ENCODE data around the gene MCRIP2.

The MCRIP2 gene

DNA sequence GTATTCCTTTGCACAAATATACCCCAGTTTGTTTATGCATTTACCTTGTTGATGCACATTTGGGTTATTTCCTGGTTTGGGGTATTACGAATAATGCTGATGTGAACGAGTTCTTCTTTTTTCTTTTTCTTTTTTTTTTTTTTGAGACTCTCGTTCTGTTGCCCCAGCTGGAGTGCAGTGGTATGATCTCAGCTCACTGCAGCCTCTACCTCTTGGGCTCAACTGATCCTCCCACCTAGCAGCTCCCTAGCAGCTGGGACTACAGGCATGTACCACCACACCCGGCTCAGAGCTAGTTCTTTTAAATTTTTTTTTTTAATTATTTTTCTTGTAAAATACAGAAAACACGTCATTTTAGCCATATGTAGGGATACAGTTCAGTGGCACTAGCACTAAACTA lies 37.7 kb upstream of the MCRIP2 start:
- no peak overlapping the region for H3K27ac ChIP-seq
- TF ChIP-seq, protein P1, sequence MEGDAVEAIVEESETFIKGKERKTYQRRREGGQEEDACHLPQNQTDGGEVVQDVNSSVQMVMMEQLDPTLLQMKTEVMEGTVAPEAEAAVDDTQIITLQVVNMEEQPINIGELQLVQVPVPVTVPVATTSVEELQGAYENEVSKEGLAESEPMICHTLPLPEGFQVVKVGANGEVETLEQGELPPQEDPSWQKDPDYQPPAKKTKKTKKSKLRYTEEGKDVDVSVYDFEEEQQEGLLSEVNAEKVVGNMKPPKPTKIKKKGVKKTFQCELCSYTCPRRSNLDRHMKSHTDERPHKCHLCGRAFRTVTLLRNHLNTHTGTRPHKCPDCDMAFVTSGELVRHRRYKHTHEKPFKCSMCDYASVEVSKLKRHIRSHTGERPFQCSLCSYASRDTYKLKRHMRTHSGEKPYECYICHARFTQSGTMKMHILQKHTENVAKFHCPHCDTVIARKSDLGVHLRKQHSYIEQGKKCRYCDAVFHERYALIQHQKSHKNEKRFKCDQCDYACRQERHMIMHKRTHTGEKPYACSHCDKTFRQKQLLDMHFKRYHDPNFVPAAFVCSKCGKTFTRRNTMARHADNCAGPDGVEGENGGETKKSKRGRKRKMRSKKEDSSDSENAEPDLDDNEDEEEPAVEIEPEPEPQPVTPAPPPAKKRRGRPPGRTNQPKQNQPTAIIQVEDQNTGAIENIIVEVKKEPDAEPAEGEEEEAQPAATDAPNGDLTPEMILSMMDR (IDR thresholded peaks at IDR 0.05; ENCODE audit: low read depth, low read length), result no peak
- DNase-seq, result no peak

DNA sequence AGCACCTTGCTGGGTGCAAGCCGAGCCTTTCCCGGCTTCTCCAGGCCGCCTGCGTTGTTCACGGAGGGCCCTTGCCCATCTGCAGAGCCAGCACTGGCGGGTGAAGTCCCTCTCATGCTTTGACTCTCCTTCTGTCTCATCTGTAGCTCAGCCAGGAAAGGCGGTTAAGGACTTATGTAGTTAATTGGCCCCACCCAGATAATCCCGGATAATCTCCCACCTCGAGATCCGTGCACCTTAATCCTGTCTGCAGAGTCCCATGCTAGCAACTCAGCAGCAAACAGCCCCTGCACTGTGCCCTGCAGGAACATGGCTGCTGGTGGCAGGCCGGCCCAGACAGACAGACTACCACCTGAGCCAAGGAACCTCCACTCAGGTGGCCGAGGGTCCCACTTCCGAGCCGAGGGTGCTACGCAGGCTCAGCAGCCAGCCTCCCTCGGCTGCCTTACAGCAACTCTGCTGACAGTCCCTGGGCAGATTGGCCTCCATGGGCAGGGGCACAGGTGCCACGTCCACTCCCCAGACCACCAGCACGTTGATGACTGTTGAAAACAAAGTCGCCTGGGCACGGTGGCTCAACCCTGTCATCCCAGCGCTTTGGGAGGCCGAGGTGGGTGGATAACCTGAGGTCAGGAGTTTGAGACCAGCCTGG lies 34.8 kb upstream of the MCRIP2 start:
- H3K27me3 ChIP-seq (ENCODE audit: insufficient read depth, low read depth, severe bottlenecking), result no peaks in the 10 kb centered on the region
- H3K4me3 ChIP-seq (ENCODE audit: low read depth, low read length), result no peak overlapping the region; the same call in 1 of the 2 replicates
- peaks cover 22% of the 10 kb centered on the region for H3K9me3 ChIP-seq (ENCODE audit: severe bottlenecking)
- peak overlapping the region; percentile 82 for H3K27ac ChIP-seq
- H3K36me3 ChIP-seq, result peaks cover 22% of the 10 kb centered on the region
- DNase-seq, result peak; percentile 94
- TF ChIP-seq, protein P1 (IDR thresholded peaks at IDR 0.05; ENCODE audit: low read depth, low read length), result no peak

More for the DNA sequence above, 37.7 kb upstream of the MCRIP2 start:
- no peak overlapping the region for H3K4me3 ChIP-seq (ENCODE audit: low read depth, low read length)
- no peaks in the 10 kb centered on the region for H3K27me3 ChIP-seq (ENCODE audit: insufficient read depth, low read depth, severe bottlenecking)
- H3K9me3 ChIP-seq (ENCODE audit: severe bottlenecking), result peaks cover 22% of the 10 kb centered on the region
- H3K36me3 ChIP-seq, result peaks cover 40% of the 10 kb centered on the region

DNA sequence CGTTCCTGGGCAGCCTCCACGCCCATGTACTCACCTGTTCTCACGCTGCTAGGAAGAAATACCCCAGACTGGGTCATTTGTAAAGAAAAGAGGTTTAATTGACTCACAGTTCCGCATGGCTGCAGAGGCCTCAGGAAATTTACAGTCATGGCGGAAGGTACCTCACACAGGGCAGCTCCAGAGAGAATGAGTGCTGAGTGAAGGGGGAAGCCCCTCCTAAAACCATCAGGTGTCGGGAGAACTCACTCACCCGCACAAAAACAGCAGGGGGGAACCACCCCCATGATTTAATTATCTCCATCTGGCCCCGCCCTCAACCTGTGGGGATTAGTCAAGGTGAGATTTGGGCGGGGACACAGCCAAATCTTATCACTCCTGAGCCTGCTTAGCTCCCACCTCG lies 33.6 kb upstream of the MCRIP2 start:
- H3K36me3 ChIP-seq, result peaks cover 20% of the 10 kb centered on the region
- no peak overlapping the region for H3K4me3 ChIP-seq (ENCODE audit: low read depth, low read length)
- no peaks in the 10 kb centered on the region for H3K27me3 ChIP-seq (ENCODE audit: insufficient read depth, low read depth, severe bottlenecking)
- H3K9me3 ChIP-seq (ENCODE audit: severe bottlenecking), result peaks cover 17% of the 10 kb centered on the region
- H3K27ac ChIP-seq, result peak overlapping the region; percentile 39; the same call in 1 of the 2 replicates
- TF ChIP-seq, protein P1 (IDR thresholded peaks at IDR 0.05; ENCODE audit: low read depth, low read length), result no peak
- no peak for DNase-seq

DNA sequence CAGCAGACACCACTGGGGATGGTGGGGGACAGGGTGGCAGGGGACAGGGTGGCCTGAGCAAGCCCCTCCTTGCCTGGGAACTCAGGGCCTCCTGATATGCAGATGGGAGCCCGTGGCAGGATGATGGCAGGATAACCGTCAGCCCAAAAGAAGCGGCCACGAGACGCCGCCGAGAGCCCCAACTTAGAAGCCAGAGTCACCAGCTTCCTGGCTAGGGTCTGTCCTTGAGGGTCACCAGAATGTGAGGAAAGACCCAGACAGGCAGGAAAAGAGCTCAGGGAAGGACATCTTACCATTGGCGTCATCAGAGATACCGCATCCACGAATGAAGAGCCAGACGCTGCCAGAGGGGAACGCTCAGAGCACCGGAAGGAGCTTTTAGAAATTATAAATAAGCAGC lies 32.3 kb upstream of the MCRIP2 start:
- Histone ChIP-seq H3K9me3 (ENCODE audit: severe bottlenecking) (peaks cover 11% of the 10 kb centered on the region), H3K27ac (peak overlapping the region; percentile 23; the same call in 1 of the 2 replicates), H3K27me3 (ENCODE audit: insufficient read depth, low read depth, severe bottlenecking) (no peaks in the 10 kb centered on the region), H3K36me3 (peaks cover 14% of the 10 kb centered on the region), H3K4me3 (ENCODE audit: low read depth, low read length) (no peak overlapping the region)
- TF ChIP-seq, protein P1 (IDR thresholded peaks at IDR 0.05; ENCODE audit: low read depth, low read length), result no peak
- no peak for DNase-seq

DNA sequence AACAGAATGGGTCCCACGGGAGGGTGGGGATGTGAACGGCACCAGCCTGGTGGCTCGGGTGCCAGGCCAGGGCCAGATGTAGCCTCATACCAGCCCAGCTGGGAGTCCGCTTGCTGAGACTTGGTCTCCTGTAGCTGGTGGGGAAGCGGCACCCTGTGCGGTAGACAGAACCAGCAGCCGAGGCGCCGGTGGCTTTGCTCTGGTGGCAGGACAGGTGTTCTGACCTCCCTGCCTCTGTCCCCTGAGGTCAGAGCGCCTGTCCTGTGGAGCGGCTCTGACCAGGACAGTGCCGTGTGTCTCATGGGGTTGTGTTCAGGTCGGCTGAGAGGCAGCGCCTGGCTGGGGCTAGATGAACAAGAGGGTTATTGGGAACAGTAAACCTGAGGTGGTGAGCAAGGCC lies 31.6 kb upstream of the MCRIP2 start:
- peaks cover 11% of the 10 kb centered on the region for H3K36me3 ChIP-seq
- peak overlapping the region; percentile 23 for H3K27ac ChIP-seq
- H3K9me3 ChIP-seq (ENCODE audit: severe bottlenecking), result peaks cover 5% of the 10 kb centered on the region
- no peaks in the 10 kb centered on the region for H3K27me3 ChIP-seq (ENCODE audit: insufficient read depth, low read depth, severe bottlenecking)
- TF ChIP-seq, protein P1 (IDR thresholded peaks at IDR 0.05; ENCODE audit: low read depth, low read length), result no peak
- no peak overlapping the region for H3K4me3 ChIP-seq (ENCODE audit: low read depth, low read length)
- DNase-seq, result no peak

Data from WERI-Rb-1 (cell line).